Cerebellar cortex (tissue), 1 donor: Measurements from ENCODE around the gene OR3A2.
"Not testable (repeated sequence)": the region's sequence is repeated elsewhere in the genome, so short reads cannot be mapped to it uniquely, and the experiment has no call there.

Experiments
- DNase-seq: peaks from one replicate; pipeline ENCODE4 v3.0.0-alpha.2; 2015; ENCODE audit warnings: low spot score

The OR3A2 gene

DNA sequence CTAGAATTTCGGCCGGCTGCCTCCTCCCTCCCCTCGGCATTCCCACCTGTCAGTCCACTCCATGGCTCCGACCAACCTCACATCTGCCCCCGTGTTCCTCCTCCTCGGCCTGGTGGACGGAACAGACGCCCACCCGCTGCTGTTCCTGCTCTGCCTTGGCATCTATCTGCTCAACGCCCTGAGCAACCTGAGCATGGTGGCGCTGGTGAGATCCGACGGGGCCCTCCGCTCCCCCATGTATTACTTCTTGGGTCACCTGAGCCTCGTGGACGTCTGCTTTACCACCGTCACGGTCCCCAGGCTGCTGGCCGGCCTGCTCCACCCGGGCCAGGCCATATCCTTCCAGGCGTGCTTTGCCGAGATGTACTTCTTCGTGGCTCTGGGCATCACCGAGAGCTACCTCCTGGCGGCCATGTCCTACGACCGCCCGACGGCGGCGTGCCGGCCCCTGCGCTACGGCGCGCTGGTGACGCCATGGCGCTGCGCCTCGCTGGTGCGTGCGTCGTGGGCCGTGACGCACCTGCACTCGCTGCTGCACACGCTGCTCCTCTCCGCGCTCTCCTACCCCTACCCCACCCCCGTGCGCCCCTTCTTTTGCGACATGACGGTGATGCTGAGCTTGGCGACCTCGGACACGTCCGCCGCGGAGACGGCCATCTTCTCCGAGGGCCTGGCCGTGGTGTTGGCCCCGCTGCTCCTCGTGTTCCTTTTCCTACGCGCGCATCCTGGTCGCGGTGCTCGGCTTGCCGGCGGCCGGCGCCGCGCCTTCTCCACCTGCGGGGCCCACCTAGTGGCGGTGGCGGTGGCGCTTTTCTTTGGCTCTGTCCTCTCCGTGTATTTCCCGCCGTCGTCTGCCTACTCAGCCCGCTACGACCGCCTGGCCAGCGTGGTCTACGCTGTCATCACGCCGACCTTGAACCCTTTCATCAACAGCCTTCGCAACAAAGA is at the start of gene OR3A2:
Gene OR3A2, minus strand, starts transcription at position 440 of the 948 bp plus-strand sequence.
- DNase-seq: no peak

DNA sequence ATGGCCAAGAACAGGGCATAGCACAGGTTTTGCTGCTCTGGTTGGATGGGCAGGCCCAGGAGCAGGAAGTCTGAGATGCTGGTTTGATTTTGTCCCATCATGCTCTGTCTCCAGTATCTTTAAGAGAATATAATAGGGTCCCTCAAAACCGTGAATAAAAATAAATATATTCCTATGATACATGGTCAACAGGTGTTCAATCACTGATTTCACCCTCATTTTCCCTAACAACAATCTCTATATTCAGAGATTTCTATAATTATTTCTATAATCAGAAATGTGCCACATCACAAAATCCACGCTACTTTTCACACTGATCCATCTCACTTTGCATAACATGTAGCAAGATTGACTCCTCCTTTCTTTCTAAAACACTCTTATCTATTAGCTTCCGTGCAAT is 47.6 kb upstream of the OR3A2 start, which contains the start of gene OR1E2:
Gene OR1E2, minus strand, starts transcription at position 101 of the 400 bp plus-strand sequence. Its CDS starts 0 bp downstream, at position 101.
- no peak for DNase-seq

DNA sequence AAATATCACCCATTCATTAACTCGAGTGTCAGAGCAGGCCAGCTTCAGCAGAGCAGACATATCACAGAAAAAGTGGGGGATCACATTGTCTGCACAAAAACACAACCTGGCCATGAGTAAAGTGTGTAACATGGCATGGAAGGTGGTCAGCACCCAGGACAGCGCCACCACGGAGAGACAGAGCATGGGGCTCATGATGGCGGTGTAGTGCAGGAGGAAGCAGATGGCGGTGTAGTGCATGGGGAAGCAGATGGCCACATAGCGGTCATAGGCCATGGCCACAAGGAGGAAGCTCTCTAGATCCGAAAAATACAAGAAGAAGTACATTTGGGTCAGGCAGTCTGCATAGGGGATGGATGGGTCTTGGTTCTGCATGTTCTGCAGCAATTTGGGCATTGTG is 47.1 kb upstream of the OR3A2 start:
- DNase-seq: not testable (repeated sequence)

DNA sequence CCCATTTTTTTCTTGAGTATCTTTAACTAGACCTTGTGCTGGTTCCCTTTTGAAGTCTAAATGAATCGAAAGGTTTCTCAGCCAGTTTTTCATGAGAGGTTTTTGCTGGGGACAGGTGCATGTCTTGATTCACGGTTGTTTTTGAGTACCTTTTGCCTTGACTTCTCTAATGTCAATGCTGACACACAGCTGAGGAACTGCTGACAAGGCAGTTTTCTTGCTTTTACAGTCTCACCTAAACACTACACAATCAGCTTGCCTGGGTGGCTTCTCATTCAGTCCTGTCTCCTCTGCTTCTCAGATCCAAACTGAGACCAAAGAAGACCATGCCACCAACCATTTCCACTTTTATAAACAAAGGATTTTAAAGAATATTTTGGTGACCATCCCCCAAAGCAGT is 32.1 kb upstream of the OR3A2 start:
- DNase-seq: no peak

DNA sequence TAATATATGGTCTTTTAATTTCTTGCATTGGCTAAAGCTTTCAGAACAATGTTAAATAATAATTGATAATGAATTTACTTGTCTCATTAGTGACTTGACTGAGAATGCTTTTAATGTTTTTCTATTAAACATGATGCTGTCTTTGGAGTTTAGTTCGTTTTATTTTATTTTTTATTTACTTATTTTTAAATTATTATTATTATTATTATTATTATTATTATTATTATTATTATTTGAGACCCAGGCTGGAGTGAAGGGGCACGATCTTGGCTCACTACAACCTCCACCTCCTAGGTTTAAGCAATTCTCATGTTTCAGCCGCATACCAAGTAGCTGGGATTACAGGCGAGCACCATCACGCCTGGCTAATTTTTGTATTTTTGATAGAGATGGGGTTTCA is 29.5 kb upstream of the OR3A2 start:
- no peak for DNase-seq

DNA sequence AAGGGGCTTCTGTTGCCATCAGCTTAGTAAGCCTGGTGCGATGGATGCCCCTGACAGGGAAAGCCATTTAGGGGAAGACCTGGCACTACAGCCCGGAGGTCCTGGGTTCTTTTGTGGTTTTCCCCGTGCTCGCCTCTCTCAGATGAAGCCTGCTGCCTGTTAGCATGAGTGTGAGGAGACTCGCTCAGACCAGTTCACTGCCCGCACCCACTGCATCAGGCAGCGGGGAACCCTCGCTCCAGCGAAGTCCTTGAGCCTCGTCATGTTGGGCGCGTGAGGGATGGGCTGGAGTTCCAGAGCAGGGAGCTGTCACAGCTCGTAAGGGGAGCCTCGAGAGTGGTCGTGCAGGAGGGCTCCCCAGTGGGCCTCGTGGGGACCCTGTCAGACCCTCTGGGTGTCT is 26.1 kb upstream of the OR3A2 start:
- not testable (repeated sequence) for DNase-seq

DNA sequence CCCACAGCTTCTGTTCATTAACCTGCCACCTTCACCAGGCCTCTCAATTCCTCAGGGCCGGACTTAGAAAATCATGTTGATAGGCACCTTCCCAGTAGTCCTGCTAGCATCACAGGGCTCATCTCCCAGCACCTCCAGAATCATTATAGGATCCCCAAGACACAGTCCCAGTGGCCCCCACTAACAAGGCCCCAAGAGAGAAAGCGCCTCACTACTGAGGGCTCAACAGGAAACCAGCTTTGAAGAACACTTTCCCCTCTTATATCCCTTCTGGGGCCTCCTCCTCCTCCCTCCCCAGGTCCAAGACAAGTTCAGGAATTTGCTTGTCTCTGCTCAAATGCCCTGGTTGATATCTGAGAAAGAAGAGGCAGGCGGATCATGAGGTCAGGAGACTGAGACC is 25.0 kb upstream of the OR3A2 start, which contains the start of gene OR3A3:
Gene OR3A3, plus strand, starts transcription at position 301 of the 400 bp plus-strand sequence.
- no peak for DNase-seq

DNA sequence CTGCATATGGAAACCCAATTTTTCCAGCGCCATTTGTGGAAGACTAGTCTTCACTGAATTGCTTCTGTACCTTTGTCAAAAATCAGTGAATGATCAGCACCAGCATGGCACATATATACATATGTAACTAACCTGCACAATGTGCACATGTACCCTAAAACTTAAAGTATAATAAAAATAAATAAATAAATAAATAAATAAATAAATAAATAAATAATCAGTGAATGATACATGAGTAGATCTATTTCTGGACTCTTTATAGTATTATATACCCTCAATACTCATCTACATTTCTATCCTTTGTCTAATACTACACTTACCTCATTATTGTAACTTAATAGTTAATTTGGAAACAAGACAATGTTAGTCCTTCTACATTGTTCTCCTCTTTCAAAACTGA is 17.7 kb upstream of the OR3A2 start:
- DNase-seq: not testable (repeated sequence)

DNA sequence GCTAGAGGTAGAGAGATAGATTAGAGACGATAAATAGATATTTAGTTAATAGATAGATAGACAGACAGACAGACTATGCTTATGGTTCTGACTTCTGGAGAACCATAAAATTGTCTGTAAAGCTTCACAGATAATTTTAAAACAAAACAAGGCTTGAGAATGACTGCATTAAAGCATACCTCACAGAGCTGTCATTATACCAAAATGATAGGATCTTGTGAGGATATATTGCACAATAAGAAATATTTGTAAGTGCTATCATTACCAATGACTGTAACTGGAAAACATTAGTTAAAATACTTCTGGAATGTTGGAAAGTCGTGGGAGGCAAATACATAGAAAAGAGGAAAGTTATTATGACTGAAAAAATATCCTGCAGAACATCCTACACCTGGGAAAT is 15.7 kb upstream of the OR3A2 start:
- no peak for DNase-seq

DNA sequence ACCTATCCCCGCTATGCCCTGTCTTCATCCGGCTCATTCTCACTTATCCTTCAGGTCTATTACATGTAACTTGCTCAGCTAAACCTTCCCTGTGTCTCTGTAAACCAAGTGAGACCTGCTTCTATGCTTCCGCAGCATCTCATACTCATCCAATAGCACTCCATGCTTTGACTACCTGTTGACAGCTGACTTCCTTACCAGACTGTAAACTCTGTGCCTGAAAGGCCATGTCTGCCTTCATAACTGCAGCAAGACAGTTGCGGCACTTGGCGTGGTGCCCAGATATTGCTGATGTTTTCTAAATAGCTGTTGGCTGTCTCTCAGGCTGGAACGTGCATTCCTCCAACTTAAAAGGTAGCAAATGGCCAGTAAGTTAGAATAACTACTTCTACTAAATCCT is 13.9 kb upstream of the OR3A2 start:
- DNase-seq: no peak

DNA sequence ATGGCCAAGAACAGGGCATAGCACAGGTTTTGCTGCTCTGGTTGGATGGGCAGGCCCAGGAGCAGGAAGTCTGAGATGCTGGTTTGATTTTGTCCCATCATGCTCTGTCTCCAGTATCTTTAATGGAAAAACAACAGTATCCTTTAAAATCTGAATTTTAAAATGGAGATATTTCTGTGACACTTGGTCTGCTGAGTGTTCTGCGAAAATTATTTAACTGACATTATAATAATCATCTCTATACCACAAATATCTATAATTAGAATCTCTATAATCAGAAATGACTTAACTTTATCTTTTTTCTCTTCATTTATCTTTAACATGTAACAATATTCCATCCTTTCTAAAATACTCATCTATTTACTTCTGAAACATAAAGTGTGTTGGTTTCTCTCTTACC is 12.2 kb upstream of the OR3A2 start, which contains the start of gene OR1E1:
Gene OR1E1, minus strand, starts transcription at position 101 of the 400 bp plus-strand sequence. Its CDS starts 0 bp downstream, at position 101.
- no peak for DNase-seq

DNA sequence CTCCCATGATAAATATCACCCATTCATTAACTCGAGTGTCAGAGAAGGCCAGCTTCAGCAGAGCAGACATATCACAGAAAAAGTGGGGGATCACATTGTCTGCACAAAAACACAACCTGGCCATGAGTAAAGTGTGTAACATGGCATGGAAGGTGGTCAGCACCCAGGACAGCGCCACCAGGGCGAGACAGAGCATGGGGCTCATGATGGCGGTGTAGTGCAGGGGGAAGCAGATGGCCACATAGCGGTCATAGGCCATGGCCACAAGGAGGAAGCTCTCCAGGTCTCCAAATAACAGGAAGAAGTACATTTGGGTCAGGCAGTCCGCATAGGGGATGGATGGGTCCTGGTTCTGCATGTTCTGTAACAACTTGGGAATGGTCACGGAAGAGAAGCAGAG is 11.7 kb upstream of the OR3A2 start:
- not testable (repeated sequence) for DNase-seq

DNA sequence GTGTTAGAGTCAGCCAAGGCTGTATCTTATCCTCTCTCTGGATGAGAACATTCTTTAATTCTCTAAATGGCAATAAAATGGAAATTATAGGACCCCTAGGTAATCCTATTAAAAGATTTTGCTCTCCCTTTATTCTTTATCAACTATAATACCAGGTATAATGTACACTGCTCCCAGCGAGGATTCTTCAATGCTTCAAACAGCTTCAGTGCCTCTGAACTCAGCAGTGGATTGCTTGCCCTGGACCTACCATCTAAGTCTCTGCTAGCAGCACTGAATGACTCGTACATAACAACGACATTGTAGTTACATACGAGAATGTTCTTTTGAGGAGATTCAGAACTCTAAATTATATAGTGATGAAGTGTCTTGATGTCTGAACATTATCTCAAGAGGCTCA is 3.7 kb upstream of the OR3A2 start:
- DNase-seq: no peak

DNA sequence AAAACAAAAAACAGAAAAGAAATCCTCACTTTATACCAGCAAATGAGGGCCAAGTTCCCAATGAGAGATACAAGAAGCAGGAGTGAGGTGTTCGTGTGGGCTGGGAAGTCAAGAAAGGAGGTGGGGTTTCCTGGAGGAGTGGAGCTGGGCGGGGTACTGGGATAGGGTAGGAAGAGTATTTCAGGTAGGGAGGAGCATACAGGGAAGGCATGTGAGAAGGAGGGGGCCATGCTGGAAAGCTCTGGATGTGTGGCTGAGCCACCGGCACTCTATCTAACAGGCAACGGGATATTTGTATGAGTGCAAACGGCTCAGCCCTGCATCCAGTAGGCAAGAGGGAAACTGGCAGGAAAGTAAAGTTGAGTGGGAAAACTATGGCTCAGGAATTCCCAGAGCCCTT is 4.2 kb downstream of the OR3A2 start:
- DNase-seq: no peak

DNA sequence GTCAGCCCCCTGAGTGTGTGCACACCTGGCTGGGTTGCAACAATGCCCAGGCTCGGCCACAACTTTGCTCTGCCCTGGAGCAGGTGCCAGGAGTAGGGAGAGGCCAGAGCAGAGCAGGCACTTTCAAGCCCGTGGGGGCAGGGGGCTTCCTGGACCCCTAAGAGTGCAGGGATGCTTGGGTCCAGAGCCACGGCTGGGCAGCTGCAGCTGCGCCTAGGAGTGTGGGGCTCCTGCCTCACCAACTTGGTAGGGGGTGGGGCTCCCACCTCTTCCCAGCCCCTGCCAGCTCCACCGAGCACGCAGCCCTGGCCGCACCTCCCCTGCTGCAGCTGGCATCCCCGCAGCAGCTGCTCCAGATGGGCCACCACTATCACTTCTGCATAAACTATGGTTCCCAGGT is 7.8 kb downstream of the OR3A2 start:
- DNase-seq: no peak

DNA sequence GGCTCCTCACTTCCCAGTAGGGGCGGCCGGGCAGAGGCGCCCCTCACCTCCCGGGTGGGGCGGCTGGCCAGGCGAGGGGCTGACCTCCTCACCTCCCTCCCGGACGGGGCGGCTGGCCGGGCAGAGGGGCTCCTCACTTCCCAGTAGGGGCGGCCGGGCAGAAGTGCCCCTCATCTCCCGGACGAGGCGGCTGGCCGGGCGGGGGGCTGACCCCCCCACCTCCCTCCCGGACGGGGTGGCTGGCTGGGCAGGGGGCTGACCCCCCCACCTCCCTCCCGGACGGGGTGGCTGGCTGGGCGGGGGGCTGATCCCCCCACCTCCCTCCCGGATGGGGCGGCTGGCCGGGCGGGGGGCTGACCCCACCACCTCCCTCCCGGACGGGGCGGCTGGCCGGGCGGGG is 14.9 kb downstream of the OR3A2 start:
- DNase-seq: not testable (repeated sequence)

DNA sequence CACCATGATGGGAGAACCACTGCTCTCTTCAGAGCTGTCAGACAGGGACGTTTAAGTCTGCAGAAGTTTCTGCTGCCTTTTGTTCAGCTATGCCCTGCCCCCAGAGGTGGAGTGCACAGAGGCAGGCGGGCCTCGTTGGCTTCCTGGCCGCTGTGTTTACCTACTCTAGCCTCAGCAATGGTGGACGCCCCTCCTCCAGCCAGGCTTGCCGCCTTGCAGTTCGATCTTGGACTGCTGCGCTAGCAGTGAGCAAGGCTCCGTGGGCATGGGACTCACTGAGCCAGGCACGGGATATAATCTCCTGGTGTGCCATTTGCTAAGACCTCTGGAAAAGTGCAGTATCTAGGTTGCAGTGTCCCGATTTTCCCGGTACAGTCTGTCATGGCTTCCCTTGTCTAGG is 43.3 kb downstream of the OR3A2 start:
- DNase-seq: not testable (repeated sequence)

DNA sequence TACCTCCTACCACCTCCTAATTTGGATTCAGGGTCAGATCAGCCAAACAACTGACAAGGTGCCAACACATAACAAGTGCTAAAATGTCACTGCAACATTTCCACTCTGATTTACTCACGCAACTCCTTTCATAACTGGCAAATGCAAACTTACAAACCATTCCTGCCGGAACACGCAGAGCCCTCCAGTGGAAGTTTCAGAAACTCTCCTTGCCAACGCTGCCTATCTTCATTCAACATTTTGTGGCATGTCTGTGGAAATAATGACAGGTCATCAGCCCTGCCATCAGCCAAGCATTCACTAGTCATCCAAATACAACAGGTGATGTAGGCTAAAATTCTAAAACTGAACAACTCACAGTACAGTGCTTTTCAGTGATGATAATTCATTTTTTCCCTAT is 50.2 kb downstream of the OR3A2 start:
- DNase-seq: no peak

DNA sequence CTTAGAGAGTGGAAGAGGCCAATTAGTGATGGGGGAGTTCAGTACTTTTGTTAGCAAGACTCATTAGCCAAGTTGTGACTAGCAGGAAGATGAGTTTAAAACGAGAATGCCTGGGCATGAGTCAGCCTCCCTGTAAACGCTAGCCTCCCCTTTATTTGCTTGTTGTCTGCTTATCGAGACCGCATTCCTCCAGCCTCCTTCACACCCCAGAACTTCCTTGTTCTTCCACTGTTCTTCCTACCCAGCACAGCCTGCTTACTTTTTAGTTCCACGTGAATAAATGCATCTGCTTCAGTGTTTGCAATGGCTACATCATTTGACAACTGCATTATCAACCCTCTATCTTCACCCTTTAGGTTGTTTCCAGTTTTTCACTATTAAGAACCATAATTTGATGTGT is 67.8 kb downstream of the OR3A2 start:
- no peak for DNase-seq

DNA sequence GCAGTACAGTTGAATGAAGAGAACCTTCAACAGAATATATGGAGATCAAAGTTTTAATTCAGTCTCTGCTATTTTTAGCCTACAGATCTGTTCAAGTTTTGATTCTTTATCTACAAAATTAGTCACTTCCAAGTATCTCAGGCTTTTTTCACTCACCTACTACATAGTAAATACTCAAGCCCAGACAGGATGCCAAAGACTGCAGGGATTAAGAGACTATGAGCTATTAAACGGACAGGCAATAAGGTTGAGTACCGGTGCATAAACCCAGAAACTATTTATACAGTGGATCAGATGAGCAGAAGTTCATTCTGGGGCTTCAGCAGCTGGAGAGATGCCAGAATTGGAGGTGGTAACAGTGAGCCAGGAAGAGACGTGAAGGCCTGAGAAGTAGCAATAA is 69.3 kb downstream of the OR3A2 start:
- no peak for DNase-seq

DNA sequence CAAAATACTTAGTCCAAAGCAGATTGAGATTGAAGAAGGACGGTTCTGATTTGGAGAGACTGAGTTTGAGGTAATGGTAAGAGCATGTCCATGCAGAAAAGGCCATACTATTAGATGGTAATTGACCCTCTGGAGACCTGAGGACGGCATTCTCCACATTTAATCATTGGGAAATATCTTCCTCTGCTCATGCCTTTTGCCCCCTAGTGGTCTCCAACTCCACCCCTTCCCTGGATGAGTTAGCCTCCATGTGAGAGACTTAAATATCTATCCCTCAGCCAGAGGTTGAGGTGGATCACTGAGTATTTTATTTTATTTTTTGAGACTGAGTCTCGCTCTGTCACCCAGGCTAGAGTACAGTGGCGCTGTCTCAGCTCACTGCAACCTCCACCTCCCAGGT is 77.5 kb downstream of the OR3A2 start:
- DNase-seq: no peak

DNA sequence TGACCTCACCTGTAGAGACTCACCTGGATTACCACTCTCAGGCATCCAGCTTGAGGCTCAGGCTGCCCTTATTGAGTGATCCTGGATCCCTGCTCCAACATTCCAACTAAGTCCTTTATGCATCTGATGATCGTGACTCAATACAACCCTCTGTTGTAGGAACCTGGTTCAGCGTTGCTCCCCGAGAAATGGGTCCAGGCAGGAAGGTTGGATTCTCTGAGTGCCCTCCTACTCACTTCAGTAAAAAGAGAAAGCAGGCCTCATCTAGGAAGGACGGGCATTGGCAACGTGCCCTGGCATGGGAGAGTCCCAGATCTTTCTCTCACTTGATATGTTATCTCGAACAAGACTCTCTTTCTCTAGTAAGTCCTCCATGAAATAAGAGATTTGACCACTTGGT is 87.8 kb downstream of the OR3A2 start, which contains the start of gene OR3A1:
Gene OR3A1, minus strand, starts transcription at position 101 of the 400 bp plus-strand sequence. CDS start 5,778 bp downstream, outside the sequence.
- no peak for DNase-seq

DNA sequence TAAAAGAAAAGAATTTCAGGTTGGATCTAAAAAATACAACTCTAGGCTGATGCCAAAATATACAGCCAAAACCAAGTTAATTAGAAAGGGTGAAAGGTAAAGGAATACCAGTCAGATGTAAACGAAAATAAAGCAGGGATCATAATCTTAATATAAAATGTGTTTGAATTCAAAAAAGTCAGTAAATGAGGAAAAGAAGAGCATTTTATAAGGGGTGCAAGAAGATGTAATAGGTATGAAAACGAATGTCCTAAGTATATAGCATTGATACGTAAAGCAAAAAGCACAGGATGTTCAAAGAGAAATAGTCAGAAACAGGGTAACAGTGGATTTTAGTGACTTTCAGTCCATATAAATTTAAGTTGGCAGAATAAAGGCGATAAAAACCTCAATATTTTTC is 90.5 kb downstream of the OR3A2 start:
- no peak for DNase-seq
